SK-MEL-5 (cell line): Measurements from ENCODE around the gene SMURF1. TPM values are rescaled to one million over a fixed set of nuclear protein-coding genes. Genes with fewer than 3 reads are reported as not detected.

Source experiments
- DNase-seq: peaks from one replicate; pipeline ENCODE4 v3.0.0-alpha.2; 2016; ENCODE audit warnings: low read depth, low spot score
- in situ Hi-C: cut with HindIII; loops from 2 replicates; pipeline ENCODE4 v1.10.0; 2016; ENCODE audit warnings: low sequenced_read_pairs, high pct_unique_total_duplicates, low pct_unique_long_range_greater_than_20kb
- total RNA-seq: library from RNA; depleted of rRNA; stranded (reverse); fragments of >200 nt; shearing (Covaris generic); gene quantifications from 2 replicates; pipeline ENCODE4 v1.2.3, GENCODE V29; 2014

SMURF1 gene
- total RNA-seq, 1 experiment from 2014 or later: 40.8 TPM

GRCh38 chr7:99089914-99090629 is 53.8 kb downstream of the SMURF1 start:
- in situ Hi-C loops: loop anchor here (25.0 kb wide), 1 partner anchor 222 kb away; no protein-coding TSS in a partner anchor
- no peak for DNase-seq

GRCh38 chr7:99086944-99087343 is 57.0 kb downstream of the SMURF1 start:
- in situ Hi-C loops: loop anchor here (25.0 kb wide), 1 partner anchor 225 kb away; no protein-coding TSS in a partner anchor
- no peak for DNase-seq

- in situ Hi-C loops: loop anchor here (25.0 kb wide), 1 partner anchor 226 kb away; no protein-coding TSS in a partner anchor
- no peak for DNase-seq
Measured at GRCh38 chr7:99086532-99086931, 57.4 kb downstream of the SMURF1 start.

GRCh38 chr7:99083733-99084132 is 60.2 kb downstream of the SMURF1 start:
- in situ Hi-C loops: loop anchor here (25.0 kb wide), 1 partner anchor 229 kb away; no protein-coding TSS in a partner anchor
- no peak for DNase-seq

- in situ Hi-C loops: loop anchor here (25.0 kb wide), 1 partner anchor 229 kb away; no protein-coding TSS in a partner anchor
- DNase-seq: no peak
Measured at GRCh38 chr7:99083068-99083651, 60.7 kb downstream of the SMURF1 start.

- DNase-seq: no peak
- in situ Hi-C loops: loop anchor here (25.0 kb wide), 1 partner anchor 232 kb away; no protein-coding TSS in a partner anchor
Measured at GRCh38 chr7:99080679-99081078, 63.2 kb downstream of the SMURF1 start.

- in situ Hi-C loops: loop anchor here (25.0 kb wide), 1 partner anchor 233 kb away; no protein-coding TSS in a partner anchor
- DNase-seq: no peak
Measured at GRCh38 chr7:99079104-99079503, 64.8 kb downstream of the SMURF1 start.

- in situ Hi-C loops: loop anchor here (25.0 kb wide), 1 partner anchor 234 kb away; no protein-coding TSS in a partner anchor
- no peak for DNase-seq
Measured at GRCh38 chr7:99078416-99078815, 65.5 kb downstream of the SMURF1 start.

GRCh38 chr7:99076615-99077014 is 67.3 kb downstream of the SMURF1 start:
- in situ Hi-C loops: loop anchor here (25.0 kb wide), 1 partner anchor 236 kb away; no protein-coding TSS in a partner anchor
- DNase-seq: no peak

GRCh38 chr7:99073839-99074446 is 70.0 kb downstream of the SMURF1 start:
- no peak for DNase-seq
- in situ Hi-C loops: no loop called here

GRCh38 chr7:99072126-99072525 is 71.8 kb downstream of the SMURF1 start:
- in situ Hi-C loops: no loop called here
- no peak for DNase-seq

GRCh38 chr7:99070361-99070760 is 73.5 kb downstream of the SMURF1 start:
- in situ Hi-C loops: no loop called here
- DNase-seq: no peak

- in situ Hi-C loops: no loop called here
- DNase-seq: peak; percentile 48
Measured at GRCh38 chr7:99061001-99061776, 82.7 kb downstream of the SMURF1 start.

GRCh38 chr7:99054781-99055180 is 89.1 kb downstream of the SMURF1 start:
- DNase-seq: no peak
- in situ Hi-C loops: no loop called here

GRCh38 chr7:99050971-99051370 is 92.9 kb downstream of the SMURF1 start:
- in situ Hi-C loops: no loop called here
- no peak for DNase-seq

- no peak for DNase-seq
- in situ Hi-C loops: no loop called here
Measured at GRCh38 chr7:99047526-99048077, 96.3 kb downstream of the SMURF1 start.

- in situ Hi-C loops: no loop called here
Measured at GRCh38 chr7:99046722-99047121, 97.2 kb downstream of the SMURF1 start.

More at GRCh38 chr7:99046722-99047121, 97.2 kb downstream of the SMURF1 start:
- no peak for DNase-seq
